Measurements from ENCODE around the gene ARHGAP42.

DNA sequence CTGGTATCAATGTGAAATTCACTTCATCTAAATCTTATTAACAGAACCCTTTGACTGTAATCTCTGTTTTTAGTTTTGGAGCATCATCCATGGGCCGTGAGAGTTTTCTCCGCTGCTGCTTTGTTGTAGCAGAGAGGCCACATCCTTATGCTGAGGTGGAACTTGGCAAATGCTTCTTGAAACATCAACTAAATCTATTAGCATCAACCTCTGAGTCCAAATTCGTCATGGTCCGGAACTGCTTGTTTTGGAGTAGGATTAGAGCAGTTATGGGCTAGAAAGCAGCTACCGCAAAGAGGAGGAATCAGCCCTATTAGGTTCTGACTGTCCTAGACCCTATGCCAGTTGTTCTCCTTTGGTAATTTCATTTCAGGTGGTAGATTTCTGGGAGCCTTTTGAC, 324.8 kb downstream of the ARHGAP42 start:
- TF ChIP-seq, protein P1, sequence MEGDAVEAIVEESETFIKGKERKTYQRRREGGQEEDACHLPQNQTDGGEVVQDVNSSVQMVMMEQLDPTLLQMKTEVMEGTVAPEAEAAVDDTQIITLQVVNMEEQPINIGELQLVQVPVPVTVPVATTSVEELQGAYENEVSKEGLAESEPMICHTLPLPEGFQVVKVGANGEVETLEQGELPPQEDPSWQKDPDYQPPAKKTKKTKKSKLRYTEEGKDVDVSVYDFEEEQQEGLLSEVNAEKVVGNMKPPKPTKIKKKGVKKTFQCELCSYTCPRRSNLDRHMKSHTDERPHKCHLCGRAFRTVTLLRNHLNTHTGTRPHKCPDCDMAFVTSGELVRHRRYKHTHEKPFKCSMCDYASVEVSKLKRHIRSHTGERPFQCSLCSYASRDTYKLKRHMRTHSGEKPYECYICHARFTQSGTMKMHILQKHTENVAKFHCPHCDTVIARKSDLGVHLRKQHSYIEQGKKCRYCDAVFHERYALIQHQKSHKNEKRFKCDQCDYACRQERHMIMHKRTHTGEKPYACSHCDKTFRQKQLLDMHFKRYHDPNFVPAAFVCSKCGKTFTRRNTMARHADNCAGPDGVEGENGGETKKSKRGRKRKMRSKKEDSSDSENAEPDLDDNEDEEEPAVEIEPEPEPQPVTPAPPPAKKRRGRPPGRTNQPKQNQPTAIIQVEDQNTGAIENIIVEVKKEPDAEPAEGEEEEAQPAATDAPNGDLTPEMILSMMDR (IDR thresholded peaks at IDR 0.05), result no peak
- no peak for TF ChIP-seq POLR2A (IDR thresholded peaks at IDR 0.05; ENCODE audit: low read depth)
